IMR-90 (cell line): Measurements from ENCODE around the gene LDB1.

Experiments
- CEBPB ChIP-seq: IDR thresholded peaks from 2 replicates; pipeline ENCODE4 v1.6.1; 2012; ENCODE audit warnings: low read depth, low read length, improper control_type of control experiment
- CTCF ChIP-seq: conservative IDR thresholded peaks from 2 replicates; pipeline ENCODE4 v1.5.1; 2012; ENCODE audit warnings: mild to moderate bottlenecking, low read depth, low read length, improper control_type of control experiment
- MAZ ChIP-seq: IDR thresholded peaks from 2 replicates; pipeline ENCODE4 v1.6.1; 2012; ENCODE audit warnings: low read depth, mild to moderate bottlenecking, low read length, improper control_type of control experiment, moderate library complexity, borderline replicate concordance
- POLR2A ChIP-seq: IDR thresholded peaks from 2 replicates; pipeline ENCODE4 v1.6.1; 2012; ENCODE audit warnings: mild to moderate bottlenecking, low read depth, low read length
- USF2 ChIP-seq: fragments of 150-350 bp; IDR thresholded peaks from 2 replicates; pipeline ENCODE4 v1.6.1; 2017; ENCODE audit warnings: mild to moderate bottlenecking, antibody characterized with exemption, low read length, low read depth

- TF ChIP-seq CTCF (no peak), CEBPB (peak; percentile 85), USF2 (peak; percentile 22; the same call in 1 of the 2 replicates), MAZ (no peak), POLR2A (peak; percentile 96)
Observed at GRCh38 chr10:102151774-102152544, 31.8 kb upstream of the LDB1 start, which contains the start of gene NOLC1.
